Sigmoid colon (tissue), 7 donors: Measurements from ENCODE around the gene STRADA. TPM values are rescaled to one million over a fixed set of nuclear protein-coding genes. Genes with fewer than 3 reads are reported as not detected.

Source experiments
- DNase-seq: peaks from one replicate; pipeline ENCODE4 v3.0.0-alpha.2; 2019
- H3K27ac ChIP-seq, 4 donors: fragments of 200-600 bp; sonication (generic); one replicate each; pipeline ENCODE4 v1.5.1; 2016 to 2019; ENCODE audit warnings: mild to moderate bottlenecking in 1 of 4
- H3K27me3 ChIP-seq, 3 donors: fragments of 200-600 bp; sonication (generic); one replicate each; pipeline ENCODE4 v1.5.1; 2019; ENCODE audit warnings: mild to moderate bottlenecking in 1 of 3
- H3K36me3 ChIP-seq, 4 donors: fragments of 200-600 bp; sonication (generic); one replicate each; pipeline ENCODE4 v1.5.1; 2016 to 2019
- H3K4me1 ChIP-seq, 4 donors: fragments of 200-600 bp; sonication (generic); one replicate each; pipeline ENCODE4 v1.5.1; 2017 to 2019
- H3K4me3 ChIP-seq, 4 donors: fragments of 200-600 bp; sonication (generic); one replicate each; pipeline ENCODE4 v1.5.1; 2017 to 2019; ENCODE audit warnings: mild to moderate bottlenecking in 2 of 4, moderate library complexity in 1 of 4
- H3K9me3 ChIP-seq, 4 donors: fragments of 200-600 bp in 3 of 4; sonication (generic) in 3 of 4; one replicate each; pipeline versions ENCODE4 v1.5.1 to v1.6.1; 2013 to 2019
- EP300 ChIP-seq, 4 donors: sonication (generic); formaldehyde crosslinking; IDR thresholded peaks; one replicate each; pipeline ENCODE4 v1.6.1; 2017; ENCODE audit warnings: antibody characterized with exemption in 4 of 4
- POLR2A ChIP-seq, 2 donors: fragments of 450-650 bp; IDR thresholded peaks; one replicate each; pipeline ENCODE4 v1.6.1; 2016; ENCODE audit warnings: antibody characterized with exemption in 2 of 2, mild to moderate bottlenecking in 2 of 2, moderate library complexity in 2 of 2
- POLR2AphosphoS5 ChIP-seq, 4 donors: sonication (generic); formaldehyde crosslinking; IDR thresholded peaks; one replicate each; pipeline ENCODE4 v1.6.1; 2017; ENCODE audit warnings: antibody characterized with exemption in 4 of 4
- WGBS, 2 donors: extraction: QIAGEN DNeasy Blood & Tissue Kit; methylation state at CpG; one replicate each; pipeline ENCODE4 v1.1.7; 2013; 5-methylcytosine and 5-hydroxymethylcytosine counted together
- intact Hi-C: fragments of 100-400 bp; cut with DNase I; formaldehyde crosslinking; loops from one replicate; pipeline ENCODE4 v1.15.1; 2023
- polyA plus RNA-seq, 3 donors: library from polyadenylated mRNA; stranded (reverse); fragments of 200-250 nt; gene quantifications; one replicate each; pipeline ENCODE4 v1.2.3, GENCODE V29; 2013
- total RNA-seq, 4 donors: library from RNA; depleted of rRNA; stranded (reverse); fragments of >200 nt; gene quantifications; one replicate each; pipeline ENCODE4 v1.1.0, GENCODE V29; 2016
- TF ChIP-seq, protein P1 (sequence below), 4 experiments: fragments of 450-650 bp in 3 of 4; fragments of 200-600 bp in 1 of 4; IDR thresholded peaks; one replicate each; pipeline ENCODE4 v1.5.1; 2016 to 2019; ENCODE audit warnings: antibody characterized with exemption in 4 of 4, mild to moderate bottlenecking in 3 of 4, moderate library complexity in 2 of 4
- donor health status: healthy with polysubstance abuse.
- donor health status: Bipolar disorder and iron deficiency.
- donor health status: healthy.

The STRADA gene
- total and polyA plus RNA-seq, 7 donors = 7.2 to 45.1 (median 20.0) TPM

GRCh38 chr17:63685041-63685440 is 56.6 kb downstream of the STRADA start:
- DNase-seq = peak; percentile 87
- H3K27me3 ChIP-seq = no peaks in the 10 kb centered on the region
- TF ChIP-seq, protein P1, sequence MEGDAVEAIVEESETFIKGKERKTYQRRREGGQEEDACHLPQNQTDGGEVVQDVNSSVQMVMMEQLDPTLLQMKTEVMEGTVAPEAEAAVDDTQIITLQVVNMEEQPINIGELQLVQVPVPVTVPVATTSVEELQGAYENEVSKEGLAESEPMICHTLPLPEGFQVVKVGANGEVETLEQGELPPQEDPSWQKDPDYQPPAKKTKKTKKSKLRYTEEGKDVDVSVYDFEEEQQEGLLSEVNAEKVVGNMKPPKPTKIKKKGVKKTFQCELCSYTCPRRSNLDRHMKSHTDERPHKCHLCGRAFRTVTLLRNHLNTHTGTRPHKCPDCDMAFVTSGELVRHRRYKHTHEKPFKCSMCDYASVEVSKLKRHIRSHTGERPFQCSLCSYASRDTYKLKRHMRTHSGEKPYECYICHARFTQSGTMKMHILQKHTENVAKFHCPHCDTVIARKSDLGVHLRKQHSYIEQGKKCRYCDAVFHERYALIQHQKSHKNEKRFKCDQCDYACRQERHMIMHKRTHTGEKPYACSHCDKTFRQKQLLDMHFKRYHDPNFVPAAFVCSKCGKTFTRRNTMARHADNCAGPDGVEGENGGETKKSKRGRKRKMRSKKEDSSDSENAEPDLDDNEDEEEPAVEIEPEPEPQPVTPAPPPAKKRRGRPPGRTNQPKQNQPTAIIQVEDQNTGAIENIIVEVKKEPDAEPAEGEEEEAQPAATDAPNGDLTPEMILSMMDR (IDR thresholded peaks at IDR 0.05) = no peak
- TF ChIP-seq POLR2A (IDR thresholded peaks at IDR 0.05) (no peak), EP300 (IDR thresholded peaks at IDR 0.05) (no peak), POLR2AphosphoS5 (IDR thresholded peaks at IDR 0.05) (peak in 3 of 4 donors; percentile 32 to 72 (median 67))
- intact Hi-C loops = no loop called here
- no peaks in the 10 kb centered on the region for H3K9me3 ChIP-seq
- WGBS, 2 donors = 23 to 67% methylated on average over 2 of the region's 2 CpGs
- H3K27ac ChIP-seq = peak overlapping the region in 3 of 4 donors; percentile 50 to 65 (median 60)
- peaks cover 16 to 50% (median 29%) of the 10 kb centered on the region in 4 donors for H3K36me3 ChIP-seq
- H3K4me1 ChIP-seq = peaks cover 0 to 65% (median 49%) of the 10 kb centered on the region in 4 donors
- H3K4me3 ChIP-seq = no peak overlapping the region

GRCh38 chr17:63682981-63683380 is 58.6 kb downstream of the STRADA start:
- DNase-seq = no peak
- Histone ChIP-seq H3K4me1 (peaks cover 0 to 66% (median 49%) of the 10 kb centered on the region in 4 donors), H3K27me3 (no peaks in the 10 kb centered on the region), H3K36me3 (peaks cover 0 to 33% (median 12%) of the 10 kb centered on the region in 4 donors), H3K4me3 (no peak overlapping the region), H3K9me3 (no peaks in the 10 kb centered on the region), H3K27ac (peak overlapping the region in 3 of 4 donors; percentile 32 to 58 (median 43))
- intact Hi-C loops = no loop called here
- TF ChIP-seq POLR2AphosphoS5 (IDR thresholded peaks at IDR 0.05) (no peak), EP300 (IDR thresholded peaks at IDR 0.05) (no peak)

- Histone ChIP-seq H3K9me3 (no peaks in the 10 kb centered on the region), H3K4me1 (peaks cover 0 to 69% (median 49%) of the 10 kb centered on the region in 4 donors), H3K27me3 (no peaks in the 10 kb centered on the region), H3K4me3 (no peak overlapping the region), H3K27ac (peak overlapping the region in 2 of 4 donors; percentile 43 to 58), H3K36me3 (peaks cover 0 to 33% (median 12%) of the 10 kb centered on the region in 4 donors)
- 97 to 100% methylated on average over 1 of the region's 1 CpG for WGBS, 2 donors
- no peak for DNase-seq
- TF ChIP-seq POLR2A (IDR thresholded peaks at IDR 0.05) (no peak), EP300 (IDR thresholded peaks at IDR 0.05) (no peak)
- intact Hi-C loops = no loop called here
These were observed 59.2 kb downstream of the STRADA start for GRCh38 chr17:63682441-63682840.

DNA sequence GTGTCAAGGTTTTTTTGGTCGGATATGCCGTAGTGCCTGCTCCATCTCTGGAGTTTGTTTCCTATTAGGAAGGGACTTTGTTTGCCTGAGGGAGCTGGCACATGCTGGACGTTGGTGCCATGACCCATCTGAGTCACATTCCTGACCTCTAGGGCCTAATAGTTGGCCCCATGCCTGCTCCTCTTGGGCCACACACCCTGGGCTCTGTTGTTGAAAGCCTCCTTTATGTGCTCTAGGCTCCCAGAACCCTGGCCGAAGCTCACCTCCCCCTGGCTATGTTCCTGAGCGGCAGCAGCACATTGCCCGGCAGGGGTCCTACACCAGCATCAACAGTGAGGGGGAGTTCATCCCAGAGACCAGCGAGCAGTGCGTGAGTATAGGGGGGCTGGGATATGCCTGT is 60.1 kb downstream of the STRADA start:
- intact Hi-C loops = no loop called here
- peaks cover 0 to 38% (median 12%) of the 10 kb centered on the region in 4 donors for H3K36me3 ChIP-seq
- 88 to 91% methylated on average over 8 of the region's 8 CpGs for WGBS, 2 donors
- H3K9me3 ChIP-seq = no peaks in the 10 kb centered on the region
- no peaks in the 10 kb centered on the region for H3K27me3 ChIP-seq
- H3K27ac ChIP-seq = peak overlapping the region in 3 of 4 donors; percentile 43 to 58 (median 45)
- no peak for DNase-seq
- no peak for TF ChIP-seq EP300 (IDR thresholded peaks at IDR 0.05)
- no peak for TF ChIP-seq POLR2A (IDR thresholded peaks at IDR 0.05)
- peak in 3 of 4 donors; percentile 6 to 39 (median 38) for TF ChIP-seq POLR2AphosphoS5 (IDR thresholded peaks at IDR 0.05)
- TF ChIP-seq, protein P1 (IDR thresholded peaks at IDR 0.05) = no peak
- H3K4me1 ChIP-seq = peaks cover 0 to 75% (median 52%) of the 10 kb centered on the region in 4 donors
- no peak overlapping the region for H3K4me3 ChIP-seq

GRCh38 chr17:63680700-63681099 is 60.9 kb downstream of the STRADA start:
- intact Hi-C loops = no loop called here
- peak overlapping the region in 1 of 4 donors; percentile 58 for H3K27ac ChIP-seq
- peaks cover 0 to 38% (median 12%) of the 10 kb centered on the region in 4 donors for H3K36me3 ChIP-seq
- H3K9me3 ChIP-seq = no peaks in the 10 kb centered on the region
- no peaks in the 10 kb centered on the region for H3K27me3 ChIP-seq
- no peak overlapping the region for H3K4me3 ChIP-seq
- TF ChIP-seq, protein P1 (IDR thresholded peaks at IDR 0.05) = no peak
- no peak for TF ChIP-seq POLR2AphosphoS5 (IDR thresholded peaks at IDR 0.05)
- no peak for TF ChIP-seq EP300 (IDR thresholded peaks at IDR 0.05)
- TF ChIP-seq POLR2A (IDR thresholded peaks at IDR 0.05) = no peak
- 90 to 97% methylated on average over 1 of the region's 1 CpG for WGBS, 2 donors
- DNase-seq = no peak
- peaks cover 0 to 75% (median 54%) of the 10 kb centered on the region in 4 donors for H3K4me1 ChIP-seq

DNA sequence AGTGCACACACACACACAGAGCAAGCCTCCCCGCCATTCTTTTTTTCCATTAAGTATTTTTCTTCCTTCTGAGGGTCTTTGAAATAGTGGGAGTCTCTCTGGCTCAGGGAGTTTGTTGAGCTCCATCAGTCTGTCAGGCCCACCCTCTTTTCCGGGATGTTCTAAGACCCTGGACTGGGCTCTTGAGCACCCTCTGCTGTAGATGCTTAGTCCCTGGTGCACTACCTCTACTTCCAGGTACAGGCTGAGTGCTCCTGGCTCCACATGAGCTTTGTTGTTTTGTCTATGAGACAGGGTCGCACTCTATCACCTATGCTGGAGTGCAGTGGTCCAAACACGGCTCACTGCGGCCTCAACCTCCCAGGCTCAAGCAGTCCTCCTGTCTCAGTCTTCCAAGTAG is 62.4 kb downstream of the STRADA start:
- peaks cover 0 to 74% (median 54%) of the 10 kb centered on the region in 4 donors for H3K4me1 ChIP-seq
- H3K36me3 ChIP-seq = peaks cover 0 to 39% (median 12%) of the 10 kb centered on the region in 4 donors
- H3K27ac ChIP-seq = no peak overlapping the region
- intact Hi-C loops = no loop called here
- no peaks in the 10 kb centered on the region for H3K27me3 ChIP-seq
- TF ChIP-seq POLR2A (IDR thresholded peaks at IDR 0.05) (no peak), POLR2AphosphoS5 (IDR thresholded peaks at IDR 0.05) (no peak), EP300 (IDR thresholded peaks at IDR 0.05) (no peak)
- TF ChIP-seq, protein P1 (IDR thresholded peaks at IDR 0.05) = no peak
- no peaks in the 10 kb centered on the region for H3K9me3 ChIP-seq
- no peak overlapping the region for H3K4me3 ChIP-seq
- 95 to 98% methylated on average over 5 of the region's 5 CpGs for WGBS, 2 donors
- no peak for DNase-seq
